ENCODE results near the gene SOAT1.

SOAT1 gene

GRCh38 chr1:179293340-179294327, at the start of gene SOAT1 (continued):
- TF ChIP-seq ZBTB11 (tag by site-specific recombination; conservative IDR thresholded peaks at IDR 0.05; ENCODE audit: low read depth) (peak; percentile 61), ZSCAN30 (tag by site-specific recombination; IDR thresholded peaks at IDR 0.05) (peak; percentile 89), ZNF211 (tag by site-specific recombination; IDR thresholded peaks at IDR 0.05; ENCODE audit: low read depth) (no peak), ZNF132 (tag by site-specific recombination; IDR thresholded peaks at IDR 0.05; ENCODE audit: borderline replicate concordance) (no peak), ZNF266 (tag by site-specific recombination; IDR thresholded peaks at IDR 0.05; ENCODE audit: low read depth) (no peak), ZNF202 (tag by site-specific recombination; IDR thresholded peaks at IDR 0.05; ENCODE audit: borderline replicate concordance) (no peak), ZNF174 (tag by site-specific recombination; IDR thresholded peaks at IDR 0.05) (no peak), ZNF184 (tag by site-specific recombination; IDR thresholded peaks at IDR 0.05) (peak; percentile 87; the same call in 1 of the 2 replicates), KLF10 (tag by site-specific recombination; IDR thresholded peaks at IDR 0.05) (peak; percentile 91), ZNF138 (tag by site-specific recombination; IDR thresholded peaks at IDR 0.05; ENCODE audit: borderline replicate concordance) (no peak), ZNF146 (tag by site-specific recombination; IDR thresholded peaks at IDR 0.05) (peak; percentile 38; the same call in 1 of the 2 replicates), ZNF548 (tag by site-specific recombination; IDR thresholded peaks at IDR 0.05) (no peak), ZNF654 (tag by site-specific recombination; IDR thresholded peaks at IDR 0.05; ENCODE audit: low read depth) (no peak), SP3 (tag by site-specific recombination; IDR thresholded peaks at IDR 0.05) (peak; percentile 91), ZNF514 (tag by site-specific recombination; IDR thresholded peaks at IDR 0.05) (no peak), ZBTB20 (tag by site-specific recombination; IDR thresholded peaks at IDR 0.05) (peak; percentile 89), ZBTB21 (tag by site-specific recombination; IDR thresholded peaks at IDR 0.05) (no peak), ZBTB8A (tag by site-specific recombination; IDR thresholded peaks at IDR 0.05) (peak; percentile 100), BCL6B (tag by site-specific recombination; IDR thresholded peaks at IDR 0.05) (peak; percentile 20; the same call in 1 of the 2 replicates), ZNF19 (tag by site-specific recombination; IDR thresholded peaks at IDR 0.05; ENCODE audit: low read depth) (no peak), ZNF394 (tag by site-specific recombination; IDR thresholded peaks at IDR 0.05; ENCODE audit: borderline replicate concordance) (peak; percentile 91), ZNF747 (tag by site-specific recombination; IDR thresholded peaks at IDR 0.05) (no peak), ZNF473 (tag by site-specific recombination; IDR thresholded peaks at IDR 0.05) (no peak), KLF16 (tag by site-specific recombination; IDR thresholded peaks at IDR 0.05) (peak; percentile 87), ZNF140 (tag by site-specific recombination; IDR thresholded peaks at IDR 0.05) (no peak), PRDM2 (tag by site-specific recombination; IDR thresholded peaks at IDR 0.05; ENCODE audit: borderline replicate concordance) (no peak), ZNF791 (tag by site-specific recombination; IDR thresholded peaks at IDR 0.05) (no peak)
- TF ChIP-seq, protein P1, sequence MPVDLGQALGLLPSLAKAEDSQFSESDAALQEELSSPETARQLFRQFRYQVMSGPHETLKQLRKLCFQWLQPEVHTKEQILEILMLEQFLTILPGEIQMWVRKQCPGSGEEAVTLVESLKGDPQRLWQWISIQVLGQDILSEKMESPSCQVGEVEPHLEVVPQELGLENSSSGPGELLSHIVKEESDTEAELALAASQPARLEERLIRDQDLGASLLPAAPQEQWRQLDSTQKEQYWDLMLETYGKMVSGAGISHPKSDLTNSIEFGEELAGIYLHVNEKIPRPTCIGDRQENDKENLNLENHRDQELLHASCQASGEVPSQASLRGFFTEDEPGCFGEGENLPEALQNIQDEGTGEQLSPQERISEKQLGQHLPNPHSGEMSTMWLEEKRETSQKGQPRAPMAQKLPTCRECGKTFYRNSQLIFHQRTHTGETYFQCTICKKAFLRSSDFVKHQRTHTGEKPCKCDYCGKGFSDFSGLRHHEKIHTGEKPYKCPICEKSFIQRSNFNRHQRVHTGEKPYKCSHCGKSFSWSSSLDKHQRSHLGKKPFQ (tag by site-specific recombination; IDR thresholded peaks at IDR 0.05), result 0 out of 2 replicates have a peak, but pooled peaks have one; percentile 24

All from HEK293 (cell line).